ENCODE results near the gene ARHGAP19. TPM values are rescaled to one million over a fixed set of nuclear protein-coding genes. Genes with fewer than 3 reads are reported as not detected.

Gene ARHGAP19
- total RNA-seq, 1 experiment from 2014 or later, result 33.2 TPM

DNA sequence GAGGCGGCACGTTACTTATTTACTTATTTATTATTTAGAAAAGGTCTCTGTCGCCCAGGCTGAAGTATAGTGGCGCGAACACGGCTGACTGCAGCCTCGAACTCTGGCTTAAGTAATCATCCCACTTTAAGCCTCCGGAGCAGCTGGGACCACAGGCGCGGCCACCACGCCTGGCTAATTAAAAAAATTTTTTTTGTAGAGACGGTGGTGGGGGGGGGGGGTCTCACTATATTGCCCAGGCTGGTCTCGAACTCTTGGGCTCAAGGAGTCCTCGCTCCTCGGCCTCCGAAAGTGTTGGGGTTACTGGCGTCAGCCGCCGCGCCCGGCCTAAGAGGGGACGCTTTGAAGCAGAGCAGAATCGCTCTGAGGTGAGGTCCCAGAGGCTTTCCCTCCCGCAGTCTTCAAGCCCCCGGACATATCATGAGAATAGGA, 42.8 kb upstream of the ARHGAP19 start:
- H3K9me3 Mint-ChIP-seq, result peaks cover 2 to 3% of the 10 kb centered on the region in 2 experiments; a peak in 1 of 5 replicates
- Histone ChIP-seq H3K18ac (ENCODE audit: insufficient read length, low read depth, low read length) (peak overlapping the region; percentile 61), H2BK20ac (ENCODE audit: low read depth, low read length, poor library complexity, severe bottlenecking) (no peak overlapping the region), H2BK120ac (ENCODE audit: low read depth, low read length, poor library complexity, severe bottlenecking) (no peak overlapping the region), H2AFZ (ENCODE audit: low read length) (no peak overlapping the region), H2BK12ac (ENCODE audit: insufficient read length, low read depth, low read length) (no peak overlapping the region), H3K14ac (ENCODE audit: insufficient read depth, low read length) (peak overlapping the region; percentile 67; the same call in 1 of the 2 replicates), H3K56ac (ENCODE audit: insufficient read length, low read depth, low read length) (no peak overlapping the region), H4K20me1 (ENCODE audit: control insufficient read depth, insufficient read depth, insufficient read length) (peaks cover 3% of the 10 kb centered on the region), H4K5ac (ENCODE audit: insufficient read length, low read depth, low read length) (no peak overlapping the region), H2BK15ac (ENCODE audit: low read depth, low read length) (no peak overlapping the region), H3K9me3 (ENCODE audit: control insufficient read depth, low read depth, low read length) (no peaks in the 10 kb centered on the region), H3K27me3 (ENCODE audit: insufficient read depth, low read length) (no peaks in the 10 kb centered on the region), H3K4me2 (ENCODE audit: insufficient read depth, insufficient read length, low read length) (peak overlapping the region; percentile 15), H3K23me2 (ENCODE audit: insufficient read length, low read depth, low read length, poor library complexity, severe bottlenecking) (peaks cover 20% of the 10 kb centered on the region), H3K23ac (ENCODE audit: insufficient read length, low read depth, low read length) (no peak overlapping the region), H3K79me2 (ENCODE audit: insufficient read depth, low read length) (peaks cover 11% of the 10 kb centered on the region; the same call in 1 of the 2 replicates), H3K79me1 (ENCODE audit: insufficient read depth, low read depth, low read length, poor library complexity, severe bottlenecking) (peaks cover 2% of the 10 kb centered on the region), H3K9ac (ENCODE audit: extremely low read depth, insufficient read length, low read length) (peak overlapping the region; percentile 15), H3K27ac (ENCODE audit: insufficient read length, low read depth, low read length) (no peak overlapping the region), H3T11ph (ENCODE audit: low read length) (no peak overlapping the region), H3K4me1 (ENCODE audit: insufficient read depth, low read length) (peaks cover 14% of the 10 kb centered on the region), H3K4ac (ENCODE audit: low read depth, low read length) (no peak overlapping the region), H2BK5ac (ENCODE audit: insufficient read length, low read length) (no peak overlapping the region), H2AK5ac (ENCODE audit: insufficient read length, low read length) (no peak overlapping the region), H4K8ac (replicated peaks; ENCODE audit: insufficient read length, low read depth, low read length) (no peak overlapping the region), H4K91ac (ENCODE audit: insufficient read length, low read depth, low read length) (no peak overlapping the region)
- DNase-seq, result peak; percentile 61
- peak overlapping the region; percentile 67 to 72 for H3K4me3 Mint-ChIP-seq
- no peaks in the 10 kb centered on the region; the same call in 1 of the 2 replicates for H3K27me3 Mint-ChIP-seq (ENCODE audit: low read depth)
- peak overlapping the region in 2 of 3 experiments; percentile 70 to 82; a peak in 4 of 7 replicates for H3K27ac Mint-ChIP-seq
- H3K4me1 Mint-ChIP-seq, result peaks cover 55 to 63% of the 10 kb centered on the region in 2 experiments
- peaks cover 6 to 38% (median 32%) of the 10 kb centered on the region in 3 experiments for H3K36me3 Mint-ChIP-seq (ENCODE audit: insufficient read depth in 1 of 3, low read depth in 3 of 3)
- WGBS (ENCODE audit: extremely low coverage, insufficient read length, low lambda C conversion rate), result no CpG with 5 or more reads among the region's 25 CpGs
- TF ChIP-seq, protein P1, sequence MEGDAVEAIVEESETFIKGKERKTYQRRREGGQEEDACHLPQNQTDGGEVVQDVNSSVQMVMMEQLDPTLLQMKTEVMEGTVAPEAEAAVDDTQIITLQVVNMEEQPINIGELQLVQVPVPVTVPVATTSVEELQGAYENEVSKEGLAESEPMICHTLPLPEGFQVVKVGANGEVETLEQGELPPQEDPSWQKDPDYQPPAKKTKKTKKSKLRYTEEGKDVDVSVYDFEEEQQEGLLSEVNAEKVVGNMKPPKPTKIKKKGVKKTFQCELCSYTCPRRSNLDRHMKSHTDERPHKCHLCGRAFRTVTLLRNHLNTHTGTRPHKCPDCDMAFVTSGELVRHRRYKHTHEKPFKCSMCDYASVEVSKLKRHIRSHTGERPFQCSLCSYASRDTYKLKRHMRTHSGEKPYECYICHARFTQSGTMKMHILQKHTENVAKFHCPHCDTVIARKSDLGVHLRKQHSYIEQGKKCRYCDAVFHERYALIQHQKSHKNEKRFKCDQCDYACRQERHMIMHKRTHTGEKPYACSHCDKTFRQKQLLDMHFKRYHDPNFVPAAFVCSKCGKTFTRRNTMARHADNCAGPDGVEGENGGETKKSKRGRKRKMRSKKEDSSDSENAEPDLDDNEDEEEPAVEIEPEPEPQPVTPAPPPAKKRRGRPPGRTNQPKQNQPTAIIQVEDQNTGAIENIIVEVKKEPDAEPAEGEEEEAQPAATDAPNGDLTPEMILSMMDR (conservative IDR thresholded peaks at IDR 0.05), result no peak
